NT2/D1 (cell line): ENCODE data around the gene SYDE2.

Experiments used
- SUZ12 ChIP-seq: IDR thresholded peaks from 2 replicates; pipeline ENCODE4 v1.6.1; 2011; ENCODE audit not compliant: insufficient read length, insufficient read depth; ENCODE audit errors: extremely low read depth
- YY1 ChIP-seq: IDR thresholded peaks from 2 replicates; pipeline ENCODE4 v1.6.1; 2011; ENCODE audit not compliant: insufficient read length, insufficient read depth
- ZNF274 ChIP-seq: IDR thresholded peaks from 2 replicates; pipeline ENCODE4 v1.6.1; 2011; ENCODE audit warnings: mild to moderate bottlenecking, low read depth, low read length

- TF ChIP-seq SUZ12 (no peak), ZNF274 (no peak), YY1 (no peak)
These were observed 2.0 kb upstream of the SYDE2 start for GRCh38 chr1:85202864-85203255.
